GM18499 (cell line): ENCODE data around the gene CLEC4M.
"Not testable (repeated sequence)": the region's sequence is repeated elsewhere in the genome, so short reads cannot be mapped to it uniquely, and the experiment has no call there.

Experiments
- ATAC-seq: cut with Tn5 transposase; IDR thresholded peaks from one replicate; pipeline ENCODE4 v1.9.1; 2021; ENCODE audit warnings: moderate number of reproducible peaks; ENCODE audit not compliant: insufficient read depth, unreplicated experiment

CLEC4M gene

GRCh38 chr19:7767487-7767886 is 4.4 kb downstream of the CLEC4M start:
- ATAC-seq: no peak

- no peak for ATAC-seq
Measured at GRCh38 chr19:7769171-7769570, 6.1 kb downstream of the CLEC4M start.

DNA sequence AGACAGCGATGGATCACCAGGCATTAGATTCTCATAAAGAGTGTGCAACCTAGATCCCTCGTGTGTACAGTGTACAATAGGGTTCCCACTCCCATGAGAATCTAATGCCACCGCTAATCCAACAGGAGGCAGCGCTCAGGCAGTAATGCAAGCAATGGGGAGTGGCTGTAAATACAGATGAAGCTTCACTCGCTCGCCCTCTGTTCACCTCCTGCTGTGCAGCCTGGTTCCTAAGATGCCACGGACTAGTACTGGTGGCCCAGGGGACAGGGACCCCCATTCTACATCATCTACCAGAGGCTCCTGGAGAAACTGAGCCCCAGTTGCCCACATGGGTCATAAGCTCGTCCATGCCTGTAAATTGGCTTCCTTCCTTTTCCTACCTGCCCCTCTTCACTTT is 8.0 kb downstream of the CLEC4M start:
- no peak for ATAC-seq

DNA sequence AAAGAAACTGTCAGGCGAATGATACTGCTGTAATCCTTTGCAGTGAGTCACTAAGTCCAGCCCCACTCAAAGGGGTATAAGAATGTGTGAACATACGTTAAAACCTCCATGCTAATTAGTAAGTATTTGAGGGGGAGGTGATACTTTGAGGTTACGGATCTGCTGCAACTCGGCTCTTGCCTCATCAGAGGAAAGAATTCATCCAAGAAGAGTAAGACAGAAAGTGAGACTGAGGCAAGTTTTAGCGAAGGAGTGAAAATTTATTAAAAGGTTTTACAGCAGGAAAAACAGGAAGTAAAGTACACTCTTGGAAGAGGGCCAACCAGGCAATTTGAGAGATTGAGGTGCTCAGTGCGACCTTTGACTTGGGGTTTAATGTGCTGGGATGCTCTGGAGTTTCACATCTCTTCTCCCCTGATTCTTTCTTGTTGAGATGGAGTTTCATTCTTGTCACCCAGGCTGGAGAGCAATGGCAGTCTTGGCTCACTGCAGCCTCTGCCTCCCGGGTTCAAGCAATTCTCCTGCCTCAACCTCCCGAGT is 9.8 kb downstream of the CLEC4M start:
- no peak for ATAC-seq

DNA sequence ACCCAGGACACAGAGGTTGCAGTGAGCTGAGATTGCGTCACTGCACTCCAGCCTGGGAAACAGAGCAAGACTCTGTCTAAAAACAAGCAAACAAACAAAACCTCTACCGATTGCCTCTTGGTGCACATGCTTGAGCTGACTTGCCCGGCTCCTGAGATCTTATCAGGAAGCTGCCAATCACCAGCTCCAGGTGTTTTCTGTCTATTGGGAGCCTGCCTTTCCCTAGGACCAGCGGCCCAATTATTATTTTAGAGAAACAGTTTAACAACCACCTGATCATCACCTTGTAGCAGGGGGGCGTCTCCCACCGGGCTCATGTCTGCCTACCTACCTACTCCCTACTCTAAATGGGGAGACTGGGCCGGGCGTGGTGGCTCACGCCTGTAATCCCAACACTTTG is 10.8 kb downstream of the CLEC4M start:
- ATAC-seq: no peak

GRCh38 chr19:7775761-7776160 is 12.7 kb downstream of the CLEC4M start:
- ATAC-seq: no peak

DNA sequence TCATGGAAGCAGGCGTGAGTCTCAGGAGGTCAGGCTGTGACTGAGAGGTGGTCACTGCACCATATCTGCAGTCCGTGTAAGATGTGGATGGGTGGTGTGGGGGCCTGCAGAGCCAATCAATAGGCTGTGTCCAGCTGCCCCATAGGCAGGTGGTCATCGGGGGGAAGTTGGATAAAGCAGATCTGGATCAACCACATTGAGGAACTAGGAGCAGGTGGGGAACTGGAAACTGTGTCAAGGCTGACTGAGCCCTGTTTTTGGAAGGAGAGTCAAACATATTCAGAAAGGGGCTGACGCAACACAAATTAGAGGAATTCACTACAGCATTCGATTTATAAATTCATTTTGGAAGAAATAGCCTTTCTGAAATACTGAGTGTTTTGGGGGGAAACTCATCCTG is 15.0 kb downstream of the CLEC4M start:
- no peak for ATAC-seq

GRCh38 chr19:7779631-7780486 is 16.8 kb downstream of the CLEC4M start:
- no peak for ATAC-seq

- ATAC-seq: no peak
Measured at GRCh38 chr19:7781157-7781556, 18.1 kb downstream of the CLEC4M start.

GRCh38 chr19:7783991-7784423 is 21.0 kb downstream of the CLEC4M start:
- no peak for ATAC-seq

DNA sequence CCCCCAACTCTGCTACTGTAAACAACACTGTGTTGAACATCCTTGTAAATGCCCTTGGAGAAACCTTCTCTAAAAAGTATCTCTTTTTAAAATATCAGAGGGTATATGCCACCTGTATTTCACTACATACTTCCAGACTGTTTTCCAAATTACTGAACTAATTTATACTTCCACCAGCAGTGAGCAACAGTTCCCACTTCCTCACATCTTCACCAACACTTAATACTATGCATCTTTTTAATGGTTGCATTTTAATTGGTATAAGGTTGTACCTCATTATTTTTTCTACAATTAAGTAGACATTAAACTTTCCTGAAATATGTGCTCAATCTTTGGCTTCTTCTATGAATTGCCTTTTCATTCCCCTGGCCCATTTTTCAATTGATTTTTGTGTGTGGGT is 21.8 kb downstream of the CLEC4M start:
- ATAC-seq: no peak

DNA sequence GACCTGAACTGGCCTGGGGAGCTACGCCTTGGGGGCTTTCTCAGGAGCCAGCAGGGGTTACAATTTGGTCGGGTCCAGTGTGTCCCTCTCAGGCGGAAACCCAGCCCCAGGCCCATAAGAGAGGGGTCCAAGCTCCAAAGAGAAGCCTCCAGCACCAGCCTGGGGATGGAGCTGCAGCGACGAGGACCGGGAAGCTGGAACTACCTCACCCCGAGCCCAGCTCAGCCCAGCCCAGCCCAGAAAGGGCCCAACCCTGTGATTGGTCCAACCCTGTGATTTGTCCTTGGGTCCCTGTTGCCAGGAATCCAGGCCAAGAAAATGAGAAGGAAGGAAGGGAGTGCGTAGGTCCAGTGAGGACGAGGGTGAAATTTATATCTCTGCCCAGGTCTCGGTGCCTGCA is 24.1 kb downstream of the CLEC4M start:
- ATAC-seq: no peak

- ATAC-seq: no peak
Measured at GRCh38 chr19:7787602-7788177, 24.6 kb downstream of the CLEC4M start.

- ATAC-seq: no peak
Measured at GRCh38 chr19:7788178-7788932, 25.3 kb downstream of the CLEC4M start.

- ATAC-seq: no peak
Measured at GRCh38 chr19:7788933-7789323, 25.9 kb downstream of the CLEC4M start.

GRCh38 chr19:7789447-7789846 is 26.4 kb downstream of the CLEC4M start:
- no peak for ATAC-seq

- ATAC-seq: no peak
Measured at GRCh38 chr19:7790416-7790815, 27.4 kb downstream of the CLEC4M start.

- ATAC-seq: no peak
Measured at GRCh38 chr19:7792281-7792680, 29.2 kb downstream of the CLEC4M start.

- ATAC-seq: not testable (repeated sequence)
Measured at GRCh38 chr19:7792701-7793100, 29.7 kb downstream of the CLEC4M start.

GRCh38 chr19:7793493-7793892 is 30.4 kb downstream of the CLEC4M start:
- ATAC-seq: no peak

- ATAC-seq: no peak
Measured at GRCh38 chr19:7795555-7796161, 32.6 kb downstream of the CLEC4M start.
